Gastrocnemius medialis (tissue), 4 donors: Measurements from ENCODE around the gene ZNF79. TPM values are rescaled to one million over a fixed set of nuclear protein-coding genes. Genes with fewer than 3 reads are reported as not detected.
A peak's percentile ranks its signal among the peaks of the same experiment; 100 is the strongest.

ENCODE experiments used
- ATAC-seq, 2 donors: fragments of 150-250 bp; one replicate each; pipeline ENCODE4 v1.9.1; 2016
- DNase-seq, 2 donors: peaks; one replicate each; pipeline ENCODE4 v3.0.0-alpha.2; 2019
- H3K27ac ChIP-seq, 4 donors: fragments of 200-600 bp; sonication (generic); 1 replicate in 1 of 4; 2 replicates in 3 of 4; pipeline ENCODE4 v1.5.1; 2016 to 2018; ENCODE audit warnings: mild to moderate bottlenecking in 2 of 4, moderate library complexity in 1 of 4
- H3K27me3 ChIP-seq, 3 donors: fragments of 200-600 bp; sonication (generic) in 2 of 3; 1 replicate in 1 of 3; 2 replicates in 2 of 3; pipeline versions ENCODE4 v1.5.1 to v1.6.0; 2016 to 2019; ENCODE audit warnings: mild to moderate bottlenecking in 1 of 3, moderate library complexity in 1 of 3
- H3K36me3 ChIP-seq, 2 donors: fragments of 200-600 bp; sonication (generic) in 1 of 2; one replicate each; pipeline ENCODE4 v1.5.1; 2017 to 2018
- H3K4me1 ChIP-seq, 2 donors: fragments of 200-600 bp; sonication (generic) in 1 of 2; one replicate each; pipeline ENCODE4 v1.5.1; 2016 to 2017; ENCODE audit warnings: mild to moderate bottlenecking in 2 of 2
- H3K4me3 ChIP-seq, 4 donors: fragments of 200-600 bp; sonication (generic) in 3 of 4; 1 replicate in 1 of 4; 2 replicates in 3 of 4; pipeline ENCODE4 v1.5.1; 2016 to 2019; ENCODE audit warnings: mild to moderate bottlenecking in 2 of 4
- H3K9me3 ChIP-seq, 3 donors: fragments of 200-600 bp; sonication (generic) in 2 of 3; 1 replicate in 1 of 3; 2 replicates in 2 of 3; pipeline ENCODE4 v1.5.1; 2016 to 2019
- CTCF ChIP-seq, 5 experiments: fragments of 450-650 bp in 3 of 5; fragments of 200-600 bp in 2 of 5; sonication (generic) in 2 of 5; IDR thresholded peaks in 4 of 5; conservative IDR thresholded peaks in 1 of 5; 1 replicate in 4 of 5; 2 replicates in 1 of 5; pipeline ENCODE4 v1.5.1; 2016 to 2019; ENCODE audit warnings: antibody characterized with exemption in 5 of 5, mild to moderate bottlenecking in 3 of 5, moderate library complexity in 3 of 5
- POLR2A ChIP-seq, 2 donors: fragments of 450-650 bp; IDR thresholded peaks; one replicate each; pipeline ENCODE4 v1.6.1; 2017; ENCODE audit warnings: antibody characterized with exemption in 2 of 2, mild to moderate bottlenecking in 2 of 2, moderate library complexity in 2 of 2
- in situ Hi-C, 4 donors: fragments of 200-750 bp; cut with MboI; loops; one replicate each; pipeline versions ENCODE4 v1.15.0 to v1.8.0; 2017; ENCODE audit warnings: low sequenced_read_pairs in 4 of 4
- intact Hi-C: fragments of 100-400 bp; cut with DNase I; formaldehyde crosslinking; loops from one replicate; pipeline ENCODE4 v1.15.1; 2023; ENCODE audit warnings: low total_unique reads
- total RNA-seq, 4 donors: library from RNA; depleted of rRNA; stranded (reverse); fragments of >200 nt; gene quantifications; one replicate each; pipeline versions ENCODE4 v1.1.0 to v1.2.3, GENCODE V29; 2016

Gene ZNF79
- total RNA-seq, 4 donors from 2014 or later, result 3.9 to 9.3 (median 6.4) TPM

GRCh38 chr9:127451858-127452656 is 27.9 kb downstream of the ZNF79 start:
- DNase-seq (peak; percentile 14 to 43), ATAC-seq (peak; percentile 40 to 42)
- no peaks in the 10 kb centered on the region for H3K27me3 ChIP-seq
- peaks cover 0 to 46% of the 10 kb centered on the region in 2 donors for H3K36me3 ChIP-seq
- H3K9me3 ChIP-seq, result no peaks in the 10 kb centered on the region
- peak overlapping the region; percentile 93 to 97 (median 94) for H3K27ac ChIP-seq
- no peak for TF ChIP-seq POLR2A (IDR thresholded peaks at IDR 0.05)
- TF ChIP-seq CTCF (IDR thresholded peaks at IDR 0.05 in 4 of 5, conservative IDR thresholded peaks at IDR 0.05 in 1 of 5), result no peak
- in situ Hi-C loops (no loop called here), intact Hi-C loops (loop anchor here (1.0 to 10.0 kb wide), 5 partner anchors 28 to 445 kb away; partner anchors contain the start of genes ST6GALNAC6 and ZNF79)
- H3K4me1 ChIP-seq, result peaks cover 37 to 48% of the 10 kb centered on the region in 2 donors
- peak overlapping the region; percentile 76 to 97 (median 88) for H3K4me3 ChIP-seq

- Histone ChIP-seq H3K4me1 (peaks cover 37 to 48% of the 10 kb centered on the region in 2 donors), H3K27me3 (no peaks in the 10 kb centered on the region), H3K4me3 (peak overlapping the region in 3 of 4 donors; percentile 85 to 97 (median 90)), H3K9me3 (no peaks in the 10 kb centered on the region), H3K36me3 (peaks cover 0 to 46% of the 10 kb centered on the region in 2 donors), H3K27ac (peak overlapping the region; percentile 93 to 97 (median 94))
- ATAC-seq (peak in 1 of 2 donors; percentile 17), DNase-seq (peak; percentile 46 to 73)
- in situ Hi-C loops, result no loop called here
- no peak for TF ChIP-seq POLR2A (IDR thresholded peaks at IDR 0.05)
- TF ChIP-seq CTCF (IDR thresholded peaks at IDR 0.05 in 4 of 5, conservative IDR thresholded peaks at IDR 0.05 in 1 of 5), result no peak
- intact Hi-C loops, result loop anchor here (5.0 to 10.0 kb wide), 3 partner anchors 168 to 445 kb away; partner anchors contain the start of gene ST6GALNAC6
Measured at GRCh38 chr9:127452691-127453090, 28.5 kb downstream of the ZNF79 start.

- peak; percentile 38 to 70 for DNase-seq
Measured at GRCh38 chr9:127455324-127455992, 31.3 kb downstream of the ZNF79 start.

More at GRCh38 chr9:127455324-127455992, 31.3 kb downstream of the ZNF79 start:
- peak overlapping the region in 3 of 4 donors; percentile 18 to 65 (median 30) for H3K27ac ChIP-seq
- TF ChIP-seq CTCF (IDR thresholded peaks at IDR 0.05 in 4 of 5, conservative IDR thresholded peaks at IDR 0.05 in 1 of 5) (peak; percentile 7 to 53 (median 34)), POLR2A (IDR thresholded peaks at IDR 0.05) (no peak)
- intact Hi-C loops (loop anchor here (10.0 kb wide), 1 partner anchor 171 kb away; no protein-coding TSS in a partner anchor), in situ Hi-C loops (no loop called here)
- no peak overlapping the region for H3K4me3 ChIP-seq
- peaks cover 21 to 28% of the 10 kb centered on the region in 2 donors for H3K4me1 ChIP-seq
- H3K9me3 ChIP-seq, result no peaks in the 10 kb centered on the region
- ATAC-seq, result no peak
- H3K36me3 ChIP-seq, result peaks cover 0 to 51% of the 10 kb centered on the region in 2 donors
- no peaks in the 10 kb centered on the region for H3K27me3 ChIP-seq
